Heart right ventricle (tissue), 16 donors: Measurements from ENCODE around the gene TRIM40. TPM values are rescaled to one million over a fixed set of nuclear protein-coding genes. Genes with fewer than 3 reads are reported as not detected.

Experiments
- ATAC-seq, 8 donors: fragments of 200-7000 bp; cut with Tn5 transposase; one replicate each; pipeline ENCODE4 v1.9.1; 2020; ENCODE audit warnings: mild to moderate bottlenecking in 8 of 8, moderate library complexity in 8 of 8, moderate number of reproducible peaks in 1 of 8
- DNase-seq, 2 donors: peaks; one replicate each; pipeline ENCODE4 v3.0.0-alpha.2; 2020
- H3K27ac ChIP-seq, 10 donors: fragments of 200-600 bp; sonication (generic) in 2 of 10; one replicate each; pipeline versions ENCODE4 v1.5.0 to v1.8.0; 2020 to 2022; ENCODE audit warnings: mild to moderate bottlenecking in 3 of 10
- H3K27me3 ChIP-seq, 7 donors: fragments of 200-600 bp; one replicate each; pipeline ENCODE4 v1.8.0; 2021 to 2022; ENCODE audit warnings: mild to moderate bottlenecking in 2 of 7
- H3K36me3 ChIP-seq, 9 donors: fragments of 200-600 bp; sonication (generic) in 1 of 9; one replicate each; pipeline versions ENCODE4 v1.5.0 to v1.8.0; 2020 to 2022; ENCODE audit warnings: mild to moderate bottlenecking in 2 of 9
- H3K4me1 ChIP-seq, 9 donors: fragments of 200-600 bp; sonication (generic) in 1 of 9; one replicate each; pipeline versions ENCODE4 v1.5.0 to v1.8.0; 2020 to 2022; ENCODE audit warnings: mild to moderate bottlenecking in 4 of 9
- H3K4me3 ChIP-seq, 10 donors: fragments of 200-600 bp; sonication (generic) in 2 of 10; one replicate each; pipeline versions ENCODE4 v1.5.0 to v1.8.0; 2020 to 2022; ENCODE audit warnings: mild to moderate bottlenecking in 7 of 10, moderate library complexity in 2 of 10
- H3K9me3 ChIP-seq, 11 donors: fragments of 200-600 bp in 10 of 11; sonication (generic) in 2 of 11; one replicate each; pipeline versions ENCODE4 v1.5.0 to v1.8.0; 2013 to 2022; ENCODE audit warnings: mild to moderate bottlenecking in 2 of 11, control low read depth in 1 of 11, moderate library complexity in 1 of 11
- WGBS, 2 donors: extraction: QIAGEN DNeasy Blood & Tissue Kit; methylation state at CpG; one replicate each; pipeline ENCODE4 v1.1.7; 2013; ENCODE audit warnings: inconsistent platforms in 1 of 2; 5-methylcytosine and 5-hydroxymethylcytosine counted together
- intact Hi-C, 10 donors: fragments of 100-400 bp; cut with DNase I; formaldehyde crosslinking; loops; one replicate each; pipeline versions ENCODE4 v1.11.1 to v1.14.2; 2022
- polyA plus RNA-seq, 2 donors: library from polyadenylated mRNA; stranded (reverse); fragments of 200-250 nt; gene quantifications; one replicate each; pipeline ENCODE4 v1.2.3, GENCODE V29; 2013
- total RNA-seq, 10 donors: library from RNA; stranded (reverse); fragmentation: NEBNext Ultra II Directional in 3 of 10; extraction: Animal tissue kit (Norgen Biotek cat#: 25700) in 3 of 10; gene quantifications; one replicate each; pipeline versions ENCODE4 v1.2.1 to v1.2.4, GENCODE V29; 2021 to 2023
- TF ChIP-seq, protein P1 (sequence below), 9 donors: fragments of 200-600 bp; sonication (generic) in 2 of 9; IDR thresholded peaks; one replicate each; pipeline versions ENCODE4 v1.5.0 to v1.8.0; 2021 to 2022; ENCODE audit warnings: antibody characterized with exemption in 9 of 9, mild to moderate bottlenecking in 5 of 9, moderate library complexity in 1 of 9
- donor health status: Arrhythmogenic right ventricular cardiomyopathy.
- donor health status: ischemic (EF 13 %, LVEDD 7.1; RV severe dilation, severe dysfunction).
- donor health status: healthy with polysubstance abuse.
- donor health status: DM: no; HTN: yes; CAD: no.
- donor health status: DM: no; HTN: no; CAD: no.
- donor health status: ischemic (EF 25% LVEDD 6.9; RV normal size, moderate dysfunction).
- donor health status: ischemic (EF 25% LVEDD 5.7; RV mildly dilated, moderate dysfunction).
- donor health status: healthy.
- donor health status: DM: yes; HTN: yes; CAD: no.
- donor health status: Ischemic cardiomyopathy.
- donor health status: ischemic (EF 35%, LVEDD 5.7; RV mildly dilated, moderate dysfunction).
- donor health status: nonischemic (EF 11% LVEDD 7.7; RV severe dilation, severe dysfunction).
- donor health status: DM: yes; HTN: yes; CAD: no.
- donor health status: PGD.
- donor health status: ischemic (EF 29% LVEDD 5.4; RV normal size, mild dysfunction).
- donor health status: nonischemic (EF 23%, LVEDD 6.1; RV moderate dilation, normal function).

Gene TRIM40
- total and polyA plus RNA-seq, 12 donors = not detected

DNA sequence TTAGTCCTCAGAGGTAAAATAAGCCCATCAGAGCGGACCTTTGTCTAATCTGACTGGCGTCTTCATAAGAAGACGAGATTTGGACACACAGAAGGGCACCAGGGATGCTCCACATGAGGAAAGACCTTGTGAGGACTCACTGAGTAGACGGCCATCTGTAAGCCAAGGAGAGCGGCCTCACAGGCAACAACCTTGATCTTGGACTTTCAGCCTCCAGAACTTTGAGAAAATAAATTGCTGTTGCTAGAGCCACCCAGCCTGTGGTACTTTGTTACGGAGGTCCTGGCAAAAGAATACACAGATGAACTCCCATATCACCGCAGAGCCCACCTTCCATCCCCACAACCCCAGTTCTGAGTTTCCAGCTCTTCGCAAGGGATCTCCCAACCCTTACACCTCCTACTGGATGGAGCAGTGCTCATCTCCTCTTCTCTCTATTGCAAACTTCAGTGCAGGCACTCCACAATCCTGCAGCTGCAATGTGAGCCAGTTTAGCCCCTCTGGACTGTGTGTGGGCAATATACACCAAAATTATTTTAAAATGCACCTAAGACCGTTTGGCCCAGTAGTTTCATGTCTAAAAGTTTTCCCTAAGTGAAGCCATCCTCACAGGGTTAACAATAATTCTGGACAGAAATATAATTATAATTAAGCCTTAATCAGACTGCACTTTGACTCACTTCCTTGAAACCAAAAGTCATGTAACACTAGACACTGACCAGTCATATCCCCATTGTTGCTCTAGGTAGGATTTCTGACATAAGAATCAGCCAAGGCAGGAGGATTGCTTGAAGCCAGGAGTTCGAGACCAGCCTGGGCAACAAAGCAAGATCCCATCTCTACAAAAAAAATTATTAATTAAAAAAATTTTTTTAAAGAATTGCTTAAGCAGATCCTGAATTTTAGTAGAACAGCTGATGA, 14.2 kb upstream of the TRIM40 start:
- H3K27ac ChIP-seq = no peak overlapping the region
- intact Hi-C loops = loop anchor here in 1 of 10 donors (10.0 kb wide), 1 partner anchor 267 kb away; no protein-coding TSS in a partner anchor
- H3K36me3 ChIP-seq = no peaks in the 10 kb centered on the region
- H3K4me3 ChIP-seq = no peak overlapping the region
- DNase-seq (no peak), ATAC-seq (no peak)
- no peaks in the 10 kb centered on the region for H3K4me1 ChIP-seq
- WGBS, 2 donors = 79 to 80% methylated on average over 10 of the region's 10 CpGs
- peaks cover 0 to 69% (median 41%) of the 10 kb centered on the region in 7 donors for H3K27me3 ChIP-seq
- TF ChIP-seq, protein P1, sequence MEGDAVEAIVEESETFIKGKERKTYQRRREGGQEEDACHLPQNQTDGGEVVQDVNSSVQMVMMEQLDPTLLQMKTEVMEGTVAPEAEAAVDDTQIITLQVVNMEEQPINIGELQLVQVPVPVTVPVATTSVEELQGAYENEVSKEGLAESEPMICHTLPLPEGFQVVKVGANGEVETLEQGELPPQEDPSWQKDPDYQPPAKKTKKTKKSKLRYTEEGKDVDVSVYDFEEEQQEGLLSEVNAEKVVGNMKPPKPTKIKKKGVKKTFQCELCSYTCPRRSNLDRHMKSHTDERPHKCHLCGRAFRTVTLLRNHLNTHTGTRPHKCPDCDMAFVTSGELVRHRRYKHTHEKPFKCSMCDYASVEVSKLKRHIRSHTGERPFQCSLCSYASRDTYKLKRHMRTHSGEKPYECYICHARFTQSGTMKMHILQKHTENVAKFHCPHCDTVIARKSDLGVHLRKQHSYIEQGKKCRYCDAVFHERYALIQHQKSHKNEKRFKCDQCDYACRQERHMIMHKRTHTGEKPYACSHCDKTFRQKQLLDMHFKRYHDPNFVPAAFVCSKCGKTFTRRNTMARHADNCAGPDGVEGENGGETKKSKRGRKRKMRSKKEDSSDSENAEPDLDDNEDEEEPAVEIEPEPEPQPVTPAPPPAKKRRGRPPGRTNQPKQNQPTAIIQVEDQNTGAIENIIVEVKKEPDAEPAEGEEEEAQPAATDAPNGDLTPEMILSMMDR (IDR thresholded peaks at IDR 0.05) = no peak
- no peaks in the 10 kb centered on the region for H3K9me3 ChIP-seq

DNA sequence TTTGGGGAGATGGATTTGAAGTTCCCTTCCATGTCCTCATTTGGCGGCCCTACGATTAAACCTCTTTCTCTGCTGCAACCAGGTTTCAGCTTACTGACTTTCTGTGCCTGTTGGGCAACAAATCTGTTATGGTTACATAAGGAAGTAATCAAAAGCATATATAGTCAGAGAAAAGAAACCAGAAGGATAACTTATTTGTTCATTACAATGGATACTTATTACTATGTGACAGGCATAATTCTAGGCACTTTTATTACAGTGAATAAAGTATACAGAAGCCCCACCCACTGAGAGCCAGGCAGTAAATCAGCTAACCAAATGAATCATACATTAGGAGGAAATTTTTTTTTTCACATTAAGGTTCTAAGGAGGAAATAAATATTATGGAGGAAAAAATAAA, 13.4 kb upstream of the TRIM40 start:
- DNase-seq (no peak), ATAC-seq (no peak)
- Histone ChIP-seq H3K27ac (no peak overlapping the region), H3K27me3 (peaks cover 0 to 71% (median 41%) of the 10 kb centered on the region in 7 donors), H3K36me3 (no peaks in the 10 kb centered on the region), H3K4me3 (no peak overlapping the region), H3K9me3 (no peaks in the 10 kb centered on the region), H3K4me1 (peaks cover 0 to 5% (median 2%) of the 10 kb centered on the region in 9 donors)
- intact Hi-C loops = loop anchor here in 1 of 10 donors (10.0 kb wide), 1 partner anchor 268 kb away; no protein-coding TSS in a partner anchor
- TF ChIP-seq, protein P1 (IDR thresholded peaks at IDR 0.05) = no peak
- WGBS, 2 donors = 52 to 89% methylated on average over 2 of the region's 2 CpGs

DNA sequence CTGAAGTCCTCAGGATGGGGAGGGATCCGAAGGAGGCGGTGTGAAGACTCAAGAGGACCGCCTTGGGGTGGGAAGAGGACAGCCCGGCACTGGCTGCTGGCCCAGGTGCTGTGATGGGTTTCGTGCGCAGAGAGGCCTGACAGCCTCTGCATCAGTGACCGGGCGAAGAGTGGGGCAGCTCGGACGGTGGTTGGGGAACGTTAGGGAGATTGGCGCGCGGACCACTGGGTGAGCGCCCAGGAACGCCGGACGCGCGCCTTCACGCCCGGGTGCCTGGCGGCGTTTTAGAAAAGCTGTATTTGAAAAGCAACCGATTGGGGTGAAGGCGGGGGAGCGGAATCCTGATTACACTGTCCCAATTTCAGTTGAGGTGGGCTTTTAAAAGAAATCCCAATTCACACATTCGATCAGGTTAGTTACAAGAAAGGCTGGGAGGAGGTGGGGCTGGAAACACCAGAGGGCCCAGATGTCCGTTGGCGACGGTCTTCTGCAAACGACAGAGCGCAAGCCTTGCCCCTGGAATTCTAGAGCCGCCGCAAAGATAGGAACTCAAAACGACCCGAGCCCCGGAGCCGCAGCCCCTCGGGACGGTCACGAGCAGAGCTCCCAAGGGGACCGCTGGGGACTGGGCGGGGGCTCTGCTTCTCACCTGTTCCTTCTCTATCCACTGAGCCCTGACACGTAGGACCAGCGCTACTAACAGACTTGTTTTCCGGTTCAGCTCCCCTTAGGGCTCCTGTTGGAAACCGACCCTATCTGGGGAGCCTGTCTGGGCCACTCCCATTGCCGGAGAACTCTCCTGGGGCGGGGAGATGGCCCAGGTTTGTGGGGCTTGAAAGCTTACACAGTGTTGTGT, 8.5 kb upstream of the TRIM40 start:
- no peaks in the 10 kb centered on the region for H3K9me3 ChIP-seq
- peak in 1 of 8 donors; percentile 29 for ATAC-seq
- H3K4me1 ChIP-seq = peaks cover 0 to 17% (median 10%) of the 10 kb centered on the region in 9 donors

More for the DNA sequence above, 8.5 kb upstream of the TRIM40 start:
- intact Hi-C loops = loop anchor here in 1 of 10 donors (10.0 kb wide), 1 partner anchor 273 kb away; no protein-coding TSS in a partner anchor
- 3 to 8% methylated on average over 50 of the region's 50 CpGs for WGBS, 2 donors
- Histone ChIP-seq H3K27me3 (peaks cover 10 to 95% (median 79%) of the 10 kb centered on the region in 7 donors), H3K36me3 (no peaks in the 10 kb centered on the region), H3K4me3 (peak overlapping the region in 9 of 10 donors; percentile 4 to 41 (median 14)), H3K27ac (no peak overlapping the region)
- TF ChIP-seq, protein P1 (IDR thresholded peaks at IDR 0.05) = no peak
- no peak for DNase-seq
